Vagina (tissue), 2 donors: ENCODE data around the gene RET.

ENCODE experiments used
- CTCF ChIP-seq, 3 experiments: fragments of 450-650 bp in 2 of 3; fragments of 200-600 bp in 1 of 3; sonication (generic) in 1 of 3; IDR thresholded peaks; one replicate each; pipeline ENCODE4 v1.5.1; 2017 to 2019; ENCODE audit warnings: antibody characterized with exemption in 3 of 3, mild to moderate bottlenecking in 2 of 3, moderate library complexity in 2 of 3
- POLR2A ChIP-seq, 2 donors: fragments of 450-650 bp; IDR thresholded peaks; one replicate each; pipeline ENCODE4 v1.6.1; 2017; ENCODE audit warnings: antibody characterized with exemption in 2 of 2, mild to moderate bottlenecking in 2 of 2, moderate library complexity in 2 of 2
- POLR2AphosphoS5 ChIP-seq, 2 donors: sonication (generic); formaldehyde crosslinking; IDR thresholded peaks; one replicate each; pipeline ENCODE4 v1.9.0; 2017; ENCODE audit warnings: antibody characterized with exemption in 2 of 2, mild to moderate bottlenecking in 2 of 2, low read depth in 1 of 2; ENCODE audit not compliant: insufficient read depth in 1 of 2

GRCh38 chr10:43141421-43141820 lies 64.6 kb downstream of the RET start:
- TF ChIP-seq POLR2A (IDR thresholded peaks at IDR 0.05) (no peak), CTCF (IDR thresholded peaks at IDR 0.05) (no peak), POLR2AphosphoS5 (IDR thresholded peaks at IDR 0.05; ENCODE audit: insufficient read depth in 1 of 2, low read depth in 1 of 2) (no peak)
